Osteoblast (primary cell): Measurements from ENCODE around the gene RGN. TPM values are rescaled to one million over a fixed set of nuclear protein-coding genes. Genes with fewer than 3 reads are reported as not detected.

Experiments
- DNase-seq: peaks from one replicate; pipeline ENCODE4 v3.0.0; 2011; ENCODE audit warnings: low spot score, mixed read lengths; ENCODE audit not compliant: insufficient read length; ENCODE audit errors: missing footprints
- H2AFZ ChIP-seq: 2 replicates; pipeline ENCODE4 v1.6.0; 2011; ENCODE audit warnings: mild to moderate bottlenecking, low read length
- H3K27ac ChIP-seq: 2 replicates; pipeline ENCODE4 v1.5.1; 2011; ENCODE audit warnings: mild to moderate bottlenecking, low read depth, low read length, moderate library complexity
- H3K27me3 ChIP-seq: 2 replicates; pipeline ENCODE4 v1.6.0; 2012; ENCODE audit warnings: mild to moderate bottlenecking, control low read depth, inconsistent platforms, low read length, moderate library complexity; ENCODE audit not compliant: insufficient read depth
- H3K36me3 ChIP-seq: 2 replicates; pipeline ENCODE4 v1.5.1; 2011; ENCODE audit warnings: mild to moderate bottlenecking, low read length, control low read depth, moderate library complexity; ENCODE audit not compliant: insufficient read depth
- H3K4me1 ChIP-seq: 2 replicates; pipeline ENCODE4 v1.5.1; 2011; ENCODE audit warnings: mild to moderate bottlenecking, low read length, control low read depth, moderate library complexity; ENCODE audit not compliant: insufficient read depth
- H3K4me2 ChIP-seq: 2 replicates; pipeline ENCODE4 v1.6.0; 2011; ENCODE audit warnings: mild to moderate bottlenecking, low read length; ENCODE audit not compliant: insufficient read depth
- H3K4me3 ChIP-seq: fragments of 200-600 bp; sonication (generic); 3 replicates; pipeline ENCODE4 v1.5.1; 2012; ENCODE audit warnings: mild to moderate bottlenecking, low read length, inconsistent platforms; ENCODE audit not compliant: insufficient read depth
- H3K79me2 ChIP-seq: 2 replicates; pipeline ENCODE4 v1.6.0; 2012; ENCODE audit warnings: mild to moderate bottlenecking, low read length, control low read depth, inconsistent platforms; ENCODE audit not compliant: insufficient read depth
- H3K9me3 ChIP-seq: 2 replicates; pipeline ENCODE4 v1.5.1; 2011; ENCODE audit warnings: low read depth, low read length, control low read depth
- H4K20me1 ChIP-seq: 2 replicates; pipeline ENCODE4 v1.6.0; 2012; ENCODE audit warnings: mild to moderate bottlenecking, low read length, control low read depth; ENCODE audit not compliant: insufficient read depth
- CTCF ChIP-seq: IDR thresholded peaks from 2 replicates; pipeline ENCODE4 v1.5.1; 2011; ENCODE audit warnings: mild to moderate bottlenecking, low read depth, low read length, moderate library complexity; ENCODE audit errors: extremely low read depth
- total RNA-seq: library from RNA; depleted of rRNA; stranded (reverse); fragments of >200 nt; gene quantifications from 2 replicates; pipeline ENCODE4 v1.2.3, GENCODE V29; 2012

RGN gene
- total RNA-seq, 1 donor: 2.5 TPM

DNA sequence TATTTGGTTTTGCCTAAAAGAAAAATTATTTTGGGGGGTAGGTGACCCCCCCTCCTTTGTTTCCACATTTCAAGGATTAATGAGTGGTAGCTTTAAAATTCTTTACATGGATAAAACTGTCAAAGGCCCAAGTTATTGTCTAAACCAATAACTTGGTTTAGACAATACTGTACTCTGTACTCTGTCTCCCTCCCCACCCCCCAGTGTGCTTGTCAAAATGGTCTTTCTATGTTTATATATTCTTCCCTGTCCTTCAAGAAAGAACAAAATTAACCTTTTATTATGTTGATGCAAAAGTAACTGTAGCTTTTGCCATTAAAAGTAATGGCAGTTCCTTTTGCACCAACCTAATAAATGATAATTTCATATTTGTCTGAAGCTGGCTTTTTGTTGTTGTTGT, 9.5 kb upstream of the RGN start:
- no peak overlapping the region for H3K4me3 ChIP-seq
- peaks cover 3% of the 10 kb centered on the region for H3K27me3 ChIP-seq
- H4K20me1 ChIP-seq: no peaks in the 10 kb centered on the region
- no peak for TF ChIP-seq CTCF
- no peaks in the 10 kb centered on the region for H3K9me3 ChIP-seq
- H3K36me3 ChIP-seq: no peaks in the 10 kb centered on the region
- no peak overlapping the region for H2AFZ ChIP-seq
- no peak overlapping the region for H3K4me2 ChIP-seq
- no peak overlapping the region for H3K27ac ChIP-seq
- H3K4me1 ChIP-seq: no peaks in the 10 kb centered on the region
- H3K79me2 ChIP-seq: no peaks in the 10 kb centered on the region
- no peak for DNase-seq

DNA sequence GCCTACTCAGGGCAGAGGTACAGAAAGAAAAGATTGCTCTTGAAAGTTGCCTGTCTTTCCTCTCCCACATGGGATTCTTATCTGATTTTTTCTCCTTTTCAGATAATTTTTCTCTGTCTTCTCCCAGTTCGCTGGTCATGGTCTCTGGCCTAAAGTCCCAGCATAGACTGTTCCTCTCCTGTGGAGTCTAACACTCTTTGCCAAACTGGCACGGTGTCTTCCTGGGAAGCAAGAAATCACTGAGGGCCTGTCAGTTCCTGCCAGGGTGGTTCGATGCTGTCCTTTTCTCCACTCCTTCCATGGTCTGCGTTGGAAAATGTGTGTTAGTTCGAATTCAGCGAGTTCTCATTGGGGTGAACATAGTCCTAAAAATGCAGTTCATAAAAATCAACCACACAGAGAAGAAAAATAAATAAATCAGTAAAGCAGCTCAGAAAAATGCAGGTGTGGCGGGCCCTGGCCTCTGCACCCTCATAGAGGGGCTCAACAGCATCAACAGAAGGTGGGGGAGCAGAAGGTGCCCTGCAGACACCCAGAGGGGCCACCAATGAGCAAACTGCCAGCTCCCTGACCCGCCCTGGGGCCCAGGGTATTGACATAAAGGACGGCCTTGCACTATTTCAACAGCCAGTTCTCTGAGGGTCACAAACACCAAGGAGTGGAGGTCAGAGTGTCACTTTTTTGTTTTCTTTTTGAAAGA, 2.1 kb downstream of the RGN start:
- Histone ChIP-seq H3K79me2 (no peaks in the 10 kb centered on the region), H3K9me3 (no peaks in the 10 kb centered on the region), H3K36me3 (no peaks in the 10 kb centered on the region), H3K27ac (no peak overlapping the region), H3K27me3 (peaks cover 5% of the 10 kb centered on the region), H3K4me1 (no peaks in the 10 kb centered on the region), H3K4me2 (no peak overlapping the region), H2AFZ (peak overlapping the region; percentile 22), H3K4me3 (no peak overlapping the region), H4K20me1 (no peaks in the 10 kb centered on the region)
- no peak for TF ChIP-seq CTCF
- DNase-seq: no peak

DNA sequence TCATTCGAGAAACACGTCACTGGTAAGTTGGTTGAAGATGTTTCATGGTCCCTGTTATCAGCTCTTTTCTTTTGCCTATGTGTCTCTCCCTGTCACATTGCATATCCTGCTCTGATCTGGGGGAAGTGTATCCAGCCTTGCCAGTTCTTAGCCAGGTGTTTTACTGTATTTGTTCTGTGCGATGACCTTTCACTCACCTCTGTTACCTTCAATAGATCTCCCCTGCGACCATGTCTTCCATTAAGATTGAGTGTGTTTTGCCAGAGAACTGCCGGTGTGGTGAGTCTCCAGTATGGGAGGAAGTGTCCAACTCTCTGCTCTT, 2.6 kb downstream of the RGN start:
- Histone ChIP-seq H4K20me1 (no peaks in the 10 kb centered on the region), H3K4me2 (no peak overlapping the region), H3K79me2 (no peaks in the 10 kb centered on the region), H3K27ac (no peak overlapping the region), H2AFZ (no peak overlapping the region), H3K4me1 (no peaks in the 10 kb centered on the region), H3K4me3 (no peak overlapping the region), H3K27me3 (peaks cover 5% of the 10 kb centered on the region), H3K9me3 (no peaks in the 10 kb centered on the region), H3K36me3 (no peaks in the 10 kb centered on the region)
- DNase-seq: no peak
- no peak for TF ChIP-seq CTCF

GRCh38 chrX:47091149-47091775, 13.0 kb downstream of the RGN start:
- no peak overlapping the region for H3K4me3 ChIP-seq
- TF ChIP-seq CTCF: no peak
- H3K36me3 ChIP-seq: no peaks in the 10 kb centered on the region
- peaks cover 4% of the 10 kb centered on the region for H3K27me3 ChIP-seq
- no peak overlapping the region for H2AFZ ChIP-seq
- no peak overlapping the region for H3K27ac ChIP-seq
- H4K20me1 ChIP-seq: no peaks in the 10 kb centered on the region
- no peaks in the 10 kb centered on the region for H3K4me1 ChIP-seq
- no peaks in the 10 kb centered on the region for H3K9me3 ChIP-seq
- DNase-seq: no peak
- H3K79me2 ChIP-seq: no peaks in the 10 kb centered on the region
- no peak overlapping the region for H3K4me2 ChIP-seq
